H1 (cell line): ENCODE measurements around the gene NAGS. TPM values are rescaled to one million over a fixed set of nuclear protein-coding genes. Genes with fewer than 3 reads are reported as not detected.

Experiments
- CTCF ChIA-PET: fragments of 300-600 bp; sonication (Branson Sonifier 250); formaldehyde crosslinking; loops from one replicate; lab custom pipeline; 2021; ENCODE audit not compliant: partially characterized antibody; lab: Charles Lee
- POLR2A ChIA-PET: fragments of 300-600 bp; sonication (Branson Sonifier 250); formaldehyde crosslinking; loops from one replicate; lab custom pipeline; 2021; ENCODE audit warnings: inconsistent platforms; ENCODE audit not compliant: partially characterized antibody; lab: Charles Lee
- DNase-seq, 2 experiments: peaks; one replicate each; pipeline versions ENCODE4 v3.0.0 to v3.0.0-alpha.2; 2010 to 2022; ENCODE audit warnings: low spot score in 2 of 2, low read depth in 1 of 2, mixed read lengths in 1 of 2
- FAIRE-seq: peaks from 2 replicates; lab custom pipeline; 2011; peaks lifted over from hg19 to GRCh38; lab: Jason Lieb, UNC
- H2AFZ ChIP-seq: 2 replicates; pipeline ENCODE4 v1.8.1; 2012; ENCODE audit warnings: low read length, inconsistent platforms
- H2AK5ac ChIP-seq: 2 replicates; pipeline ENCODE4 v1.6.1; 2013; ENCODE audit warnings: low read depth, low read length
- H2BK120ac ChIP-seq: replicated peaks from 2 replicates; pipeline ENCODE3; 2013; ENCODE audit warnings: low read depth, low read length, inconsistent platforms
- H2BK12ac ChIP-seq: 2 replicates; pipeline ENCODE4 v1.6.1; 2013; ENCODE audit warnings: low read depth, low read length
- H2BK15ac ChIP-seq: 2 replicates; pipeline ENCODE4 v1.6.1; 2013; ENCODE audit warnings: low read length
- H2BK20ac ChIP-seq: 2 replicates; pipeline ENCODE4 v1.6.1; 2013; ENCODE audit warnings: low read length
- H2BK5ac ChIP-seq: 2 replicates; pipeline ENCODE4 v1.6.1; 2013; ENCODE audit warnings: low read depth, low read length
- H3K14ac ChIP-seq: 2 replicates; pipeline ENCODE4 v1.6.1; 2013; ENCODE audit warnings: inconsistent platforms; ENCODE audit not compliant: insufficient read length
- H3K18ac ChIP-seq: 2 replicates; pipeline ENCODE4 v1.6.1; 2013; ENCODE audit warnings: low read length; ENCODE audit errors: extremely low read depth
- H3K23ac ChIP-seq: 2 replicates; pipeline ENCODE4 v1.6.1; 2013; ENCODE audit warnings: inconsistent platforms; ENCODE audit not compliant: insufficient read length
- H3K23me2 ChIP-seq: 2 replicates; pipeline ENCODE4 v1.6.1; 2013; ENCODE audit warnings: low read depth, low read length
- H3K27ac ChIP-seq: 2 replicates; pipeline ENCODE4 v1.6.1; 2011; ENCODE audit warnings: low read depth, low read length, inconsistent platforms
- H3K27me3 ChIP-seq, 4 experiments: replicated peaks in 1 of 4; 1 replicate in 1 of 4; 2 replicates in 3 of 4; pipeline versions ENCODE4 v1.6.1 to v1.8.1; 2011 to 2013; ENCODE audit warnings: low read length in 3 of 4, mild to moderate bottlenecking in 3 of 4, inconsistent platforms in 2 of 4, mixed read lengths in 2 of 4, moderate library complexity in 1 of 4; ENCODE audit not compliant: control insufficient read depth in 3 of 4, insufficient read depth in 3 of 4; ENCODE audit errors: extremely low read depth in 1 of 4
- H3K36me3 ChIP-seq, 4 experiments: 2 replicates each; pipeline versions ENCODE4 v1.6.1 to v1.8.1; 2011 to 2013; ENCODE audit warnings: mild to moderate bottlenecking in 4 of 4, low read length in 3 of 4, moderate library complexity in 2 of 4, control low read depth in 1 of 4, inconsistent platforms in 1 of 4; ENCODE audit not compliant: insufficient read depth in 4 of 4, control insufficient read depth in 2 of 4
- H3K4ac ChIP-seq: replicated peaks from 2 replicates; pipeline ENCODE3; 2013; ENCODE audit warnings: low read length, low read depth, mixed read lengths, inconsistent platforms; ENCODE audit not compliant: insufficient read length
- H3K4me1 ChIP-seq, 4 experiments: replicated peaks in 1 of 4; 1 replicate in 1 of 4; 2 replicates in 3 of 4; pipeline versions ENCODE4 v1.6.1 to v1.8.1; 2011 to 2013; ENCODE audit warnings: low read length in 3 of 4, inconsistent platforms in 2 of 4, mixed read lengths in 1 of 4; ENCODE audit not compliant: insufficient read depth in 4 of 4, control insufficient read depth in 3 of 4
- H3K4me2 ChIP-seq, 2 experiments: 2 replicates each; pipeline versions ENCODE4 v1.6.1 to v1.8.1; 2011 to 2013; ENCODE audit warnings: low read depth in 2 of 2, low read length in 2 of 2, control low read depth in 1 of 2, inconsistent platforms in 1 of 2, mild to moderate bottlenecking in 1 of 2; ENCODE audit not compliant: insufficient read depth in 1 of 2
- H3K4me3 ChIP-seq, 4 experiments: fragments of 200-600, 300-600 bp in 1 of 4; sonication (generic), shearing (Covaris generic), sonication (Bioruptor Twin) in 1 of 4; 2 replicates each; pipeline versions ENCODE4 v1.5.1 to v1.8.1; 2011 to 2016; ENCODE audit warnings: low read length in 4 of 4, low read depth in 3 of 4, control low read depth in 2 of 4, inconsistent platforms in 2 of 4, mild to moderate bottlenecking in 2 of 4, mixed read lengths in 1 of 4, moderate library complexity in 1 of 4; ENCODE audit not compliant: insufficient read depth in 2 of 4; ENCODE audit errors: extremely low read depth in 1 of 4
- H3K56ac ChIP-seq: replicated peaks from 2 replicates; pipeline ENCODE3; 2013; ENCODE audit warnings: low read depth, mild to moderate bottlenecking, mixed read lengths, low read length, inconsistent platforms; ENCODE audit not compliant: insufficient read length
- H3K79me1 ChIP-seq: 2 replicates; pipeline ENCODE4 v1.6.1; 2013; ENCODE audit warnings: low read depth, low read length, control low read depth
- H3K79me2 ChIP-seq, 2 experiments: 2 replicates each; pipeline versions ENCODE4 v1.6.1 to v1.8.1; 2012 to 2013; ENCODE audit warnings: low read length in 2 of 2, mild to moderate bottlenecking in 2 of 2, inconsistent platforms in 1 of 2; ENCODE audit not compliant: insufficient read depth in 2 of 2, control insufficient read depth in 1 of 2
- H3K9ac ChIP-seq, 4 experiments: replicated peaks in 1 of 4; 1 replicate in 1 of 4; 2 replicates in 3 of 4; pipeline versions ENCODE4 v1.6.1 to v1.8.1; 2011 to 2013; ENCODE audit warnings: low read depth in 3 of 4, low read length in 3 of 4, control low read depth in 2 of 4, mild to moderate bottlenecking in 2 of 4, moderate library complexity in 2 of 4, inconsistent platforms in 1 of 4; ENCODE audit errors: extremely low read depth in 1 of 4
- H3K9me3 ChIP-seq, 2 experiments: 2 replicates each; pipeline versions ENCODE4 v1.6.1 to v1.8.1; 2012 to 2013; ENCODE audit warnings: mild to moderate bottlenecking in 2 of 2, moderate library complexity in 2 of 2, control low read depth in 1 of 2, inconsistent platforms in 1 of 2, low read depth in 1 of 2, low read length in 1 of 2, mixed read lengths in 1 of 2; ENCODE audit not compliant: insufficient read depth in 2 of 2
- H4K20me1 ChIP-seq, 2 experiments: replicated peaks in 1 of 2; 2 replicates each; pipeline versions ENCODE3 to v1.8.1; 2011 to 2013; ENCODE audit warnings: inconsistent platforms in 2 of 2, low read length in 2 of 2, mild to moderate bottlenecking in 1 of 2; ENCODE audit not compliant: insufficient read depth in 2 of 2, control insufficient read depth in 1 of 2
- H4K5ac ChIP-seq: 2 replicates; pipeline ENCODE4 v1.6.1; 2013; ENCODE audit warnings: low read length, low read depth, mixed read lengths, inconsistent platforms; ENCODE audit not compliant: insufficient read length
- H4K8ac ChIP-seq: 2 replicates; pipeline ENCODE4 v1.8.0; 2013; ENCODE audit warnings: mild to moderate bottlenecking, moderate library complexity, low read length, inconsistent platforms; ENCODE audit not compliant: insufficient read depth; ENCODE audit errors: extremely low read depth
- H4K91ac ChIP-seq: replicated peaks from 2 replicates; pipeline ENCODE3; 2013; ENCODE audit warnings: low read length, mixed read lengths, inconsistent platforms; ENCODE audit not compliant: insufficient read length
- ASH2L ChIP-seq: fragments of 200-600, 300-600 bp; sonication (generic); IDR thresholded peaks from one replicate; pipeline ENCODE4 v1.7.1; 2017; ENCODE audit warnings: low read length
- ATF2 ChIP-seq: IDR thresholded peaks from 2 replicates; pipeline ENCODE4 v1.6.1; 2012; ENCODE audit warnings: low read length, inconsistent platforms
- CHD2 ChIP-seq: IDR thresholded peaks from 2 replicates; pipeline ENCODE4 v1.6.1; 2012; ENCODE audit warnings: low read length, improper control_type of control experiment
- GABPA ChIP-seq: IDR thresholded peaks from 2 replicates; pipeline ENCODE4 v1.6.1; 2011; ENCODE audit warnings: mild to moderate bottlenecking, low read length, moderate library complexity, borderline replicate concordance; ENCODE audit not compliant: insufficient read depth
- GTF2F1 ChIP-seq: IDR thresholded peaks from 2 replicates; pipeline ENCODE4 v1.6.1; 2012; ENCODE audit warnings: low read depth, low read length, improper control_type of control experiment, borderline replicate concordance
- MAX ChIP-seq: IDR thresholded peaks from 2 replicates; pipeline ENCODE4 v1.6.1; 2012; ENCODE audit warnings: inconsistent platforms
- NANOG ChIP-seq: IDR thresholded peaks from 2 replicates; pipeline ENCODE4 v1.6.1; 2011; ENCODE audit warnings: low read length, low read depth, mild to moderate bottlenecking, inconsistent platforms; ENCODE audit not compliant: insufficient read depth, poor library complexity, severe bottlenecking
- POU5F1 ChIP-seq: IDR thresholded peaks from 2 replicates; pipeline ENCODE4 v1.6.1; 2011; ENCODE audit warnings: low read depth, mild to moderate bottlenecking, low read length, moderate library complexity
- SIX5 ChIP-seq: IDR thresholded peaks from 2 replicates; pipeline ENCODE4 v1.6.1; 2011; ENCODE audit warnings: mild to moderate bottlenecking, low read depth, low read length
- SRF ChIP-seq: IDR thresholded peaks from 2 replicates; pipeline ENCODE4 v1.6.1; 2011; ENCODE audit warnings: mild to moderate bottlenecking, low read depth, low read length, moderate library complexity
- TAF1 ChIP-seq: IDR thresholded peaks from 2 replicates; pipeline ENCODE4 v1.6.1; 2011; ENCODE audit warnings: mild to moderate bottlenecking, low read depth, low read length
- TCF12 ChIP-seq: IDR thresholded peaks from 2 replicates; pipeline ENCODE4 v1.6.1; 2011; ENCODE audit warnings: low read depth, mild to moderate bottlenecking, low read length
- whole genome bisulfite sequencing, 2 experiments: shearing (Covaris generic) in 1 of 2; methylation state at CpG; one replicate each; pipeline versions ENCODE4 v1.1.6 to v1.1.7; 2013 to 2015; ENCODE audit warnings: low lambda C conversion rate in 2 of 2, mixed read lengths in 2 of 2, inconsistent platforms in 1 of 2, low coverage in 1 of 2, missing lambda C conversion rate in 1 of 2; ENCODE audit not compliant: insufficient replicate concordance in 2 of 2, insufficient coverage in 1 of 2, insufficient read length in 1 of 2; ENCODE audit errors: extremely low coverage in 1 of 2, missing lambda C conversion rate in 1 of 2; 5-methylcytosine and 5-hydroxymethylcytosine counted together
- polyA plus RNA-seq, 7 experiments: library from polyadenylated mRNA; depleted of rRNA in 3 of 7; stranded (reverse) in 5 of 7; unstranded in 2 of 7; fragments of >200 nt in 5 of 7; fragments of 200-250 nt in 2 of 7; gene quantifications; 1 replicate in 5 of 7; 2 replicates in 1 of 7; 4 replicates in 1 of 7; pipeline versions ENCODE4 v1.2.1 to v1.2.3, GENCODE V29; 2011 to 2013; ENCODE audit warnings: missing spikeins in 2 of 7, mixed read lengths in 2 of 7
- total RNA-seq: library from RNA; stranded (reverse); fragmentation: NEBNext Ultra II Directional; extraction: Animal tissue kit (Norgen Biotek cat#: 25700); gene quantifications from 2 replicates; pipeline ENCODE4 v1.2.1, GENCODE V29; 2021

NAGS gene
- total and polyA plus RNA-seq, 2 of the 8 experiments (the other 6 are each of a cell fraction or from before 2014, with no cell fraction given), result 4.0 to 5.1 TPM

GRCh38 chr17:43958748-43959352, 45.6 kb upstream of the NAGS start:
- H2AK5ac ChIP-seq, result no peak overlapping the region
- H2BK20ac ChIP-seq, result no peak overlapping the region
- H4K20me1 ChIP-seq, result no peaks in the 10 kb centered on the region
- no peak overlapping the region for H4K91ac ChIP-seq
- no peak overlapping the region for H3K14ac ChIP-seq
- H3K79me2 ChIP-seq, result no peaks in the 10 kb centered on the region
- H3K79me1 ChIP-seq, result no peaks in the 10 kb centered on the region
- H2BK15ac ChIP-seq, result no peak overlapping the region
- no peak overlapping the region for H3K4me3 ChIP-seq
- H3K56ac ChIP-seq, result no peak overlapping the region
- H3K9me3 ChIP-seq, result no peaks in the 10 kb centered on the region
- H3K23ac ChIP-seq, result no peak overlapping the region
- no peak overlapping the region for H4K5ac ChIP-seq
- H2BK120ac ChIP-seq, result no peak overlapping the region
- H2AFZ ChIP-seq, result no peak overlapping the region
- H3K4me2 ChIP-seq, result no peak overlapping the region
- no peak overlapping the region for H3K9ac ChIP-seq
- no peak overlapping the region for H2BK5ac ChIP-seq
- H3K36me3 ChIP-seq, result no peaks in the 10 kb centered on the region
- no peak overlapping the region for H3K4ac ChIP-seq
- POLR2A ChIA-PET, result no interaction called here
- no peak overlapping the region for H3K18ac ChIP-seq
- peaks cover 0 to 8% (median 8%) of the 10 kb centered on the region in 4 experiments; a peak in 4 of 7 replicates for H3K27me3 ChIP-seq
- DNase-seq (no peak), FAIRE-seq (no peak)
- 0 out of 2 replicates have a peak, but pooled peaks cover 2% of the 10 kb centered on the region for H3K23me2 ChIP-seq
- peaks cover 0 to 2% (median 0%) of the 10 kb centered on the region in 4 experiments; a peak in 1 of 7 replicates for H3K4me1 ChIP-seq
- 82% methylated on average over 2 of the region's 2 CpGs; no CpG with 5 or more reads in 1 of the 2 experiments for WGBS, 2 experiments
- no peak overlapping the region for H2BK12ac ChIP-seq
- H4K8ac ChIP-seq, result no peak overlapping the region
- CTCF ChIA-PET, result interaction anchor here (0.7 to 2.5 kb wide), 7 partner anchors 12 to 78 kb away, joined by 3 to 14 read pairs (median 4); partner anchors contain the start of gene NAGS
- no peak overlapping the region for H3K27ac ChIP-seq
- TF ChIP-seq GTF2F1 (no peak), SRF (no peak), SIX5 (no peak), CHD2 (no peak), GABPA (no peak), TAF1 (no peak), NANOG (no peak), ASH2L (no peak), ATF2 (no peak), POU5F1 (no peak), MAX (no peak), TCF12 (no peak)
